ENCODE results near the gene ENOX1.

ENOX1 gene

GRCh38 chr13:43676320-43676719 lies 110.5 kb downstream of the ENOX1 start:
- no peaks in the 10 kb centered on the region for H3K9me3 ChIP-seq (ENCODE audit: insufficient read depth, low read depth, low read length)
- H3K79me2 ChIP-seq (ENCODE audit: control insufficient read depth, insufficient read depth, low read length, poor library complexity): no peaks in the 10 kb centered on the region
- H3K14ac ChIP-seq (ENCODE audit: low read length): no peak overlapping the region
- no peaks in the 10 kb centered on the region for H3K4me1 ChIP-seq (ENCODE audit: control insufficient read depth in 1 of 2, insufficient read depth in 2 of 2, low read length in 2 of 2)
- no peaks in the 10 kb centered on the region for H3K36me3 ChIP-seq (ENCODE audit: control insufficient read depth in 1 of 2, insufficient read depth in 2 of 2, low read length in 2 of 2)
- H4K12ac ChIP-seq (ENCODE audit: low read depth, low read length): no peak overlapping the region
- WGBS (ENCODE audit: extremely low coverage, insufficient coverage, insufficient read length): no CpG with 5 or more reads among the region's 1 CpG
- no peak for DNase-seq
- no peak overlapping the region for H3K27ac ChIP-seq (ENCODE audit: low read depth, low read length)
- no peak overlapping the region for H2AFZ ChIP-seq (ENCODE audit: insufficient read depth, low read length, poor library complexity)
- H4K8ac ChIP-seq (ENCODE audit: low read depth, low read length): no peak overlapping the region
- H2BK120ac ChIP-seq (ENCODE audit: insufficient read depth, low read length, poor library complexity): no peak overlapping the region
- no peak overlapping the region for H3K18ac ChIP-seq (ENCODE audit: low read length)
- H2BK5ac ChIP-seq (ENCODE audit: low read depth, low read length, poor library complexity): no peak overlapping the region
- H3K4me3 ChIP-seq (ENCODE audit: low read depth, low read length): no peak overlapping the region
- H2AK5ac ChIP-seq (ENCODE audit: low read length): no peak overlapping the region
- no peak overlapping the region for H2BK12ac ChIP-seq (ENCODE audit: low read length)
- H3K23ac ChIP-seq (ENCODE audit: low read length): no peak overlapping the region
- H3K4me2 ChIP-seq (ENCODE audit: low read length): no peak overlapping the region
- H4K91ac ChIP-seq (ENCODE audit: low read depth, low read length): no peak overlapping the region
- H3K27me3 ChIP-seq (ENCODE audit: insufficient read depth, low read length): no peaks in the 10 kb centered on the region
- no peak overlapping the region for H3K9ac ChIP-seq (ENCODE audit: low read length)
- no peak overlapping the region for H3K4ac ChIP-seq (ENCODE audit: low read depth, low read length)
- no peaks in the 10 kb centered on the region for H3K79me1 ChIP-seq (ENCODE audit: low read length)

- Histone ChIP-seq H3K4me3 (ENCODE audit: low read depth, low read length) (no peak overlapping the region), H4K8ac (ENCODE audit: low read depth, low read length) (no peak overlapping the region), H2AFZ (ENCODE audit: insufficient read depth, low read length, poor library complexity) (no peak overlapping the region), H3K14ac (ENCODE audit: low read length) (no peak overlapping the region), H3K4me1 (ENCODE audit: control insufficient read depth in 1 of 2, insufficient read depth in 2 of 2, low read length in 2 of 2) (no peaks in the 10 kb centered on the region), H3K18ac (ENCODE audit: low read length) (no peak overlapping the region), H3K27me3 (ENCODE audit: insufficient read depth, low read length) (no peaks in the 10 kb centered on the region), H3K9ac (ENCODE audit: low read length) (no peak overlapping the region), H2AK5ac (ENCODE audit: low read length) (no peak overlapping the region), H3K79me1 (ENCODE audit: low read length) (no peaks in the 10 kb centered on the region), H3K4me2 (ENCODE audit: low read length) (no peak overlapping the region), H3K36me3 (ENCODE audit: control insufficient read depth in 1 of 2, insufficient read depth in 2 of 2, low read length in 2 of 2) (no peaks in the 10 kb centered on the region), H3K27ac (ENCODE audit: low read depth, low read length) (no peak overlapping the region), H3K4ac (ENCODE audit: low read depth, low read length) (no peak overlapping the region), H2BK12ac (ENCODE audit: low read length) (no peak overlapping the region), H4K12ac (ENCODE audit: low read depth, low read length) (no peak overlapping the region), H2BK120ac (ENCODE audit: insufficient read depth, low read length, poor library complexity) (no peak overlapping the region), H3K9me3 (ENCODE audit: insufficient read depth, low read depth, low read length) (no peaks in the 10 kb centered on the region), H3K23ac (ENCODE audit: low read length) (no peak overlapping the region), H4K91ac (ENCODE audit: low read depth, low read length) (no peak overlapping the region), H2BK5ac (ENCODE audit: low read depth, low read length, poor library complexity) (no peak overlapping the region), H3K79me2 (ENCODE audit: control insufficient read depth, insufficient read depth, low read length, poor library complexity) (no peaks in the 10 kb centered on the region)
- no peak for DNase-seq
- WGBS (ENCODE audit: extremely low coverage, insufficient coverage, insufficient read length): no CpG with 5 or more reads among the region's 6 CpGs
Measured at GRCh38 chr13:43675577-43675976, 111.2 kb downstream of the ENOX1 start.

- WGBS (ENCODE audit: extremely low coverage, insufficient coverage, insufficient read length): no CpG with 5 or more reads among the region's 3 CpGs
- H3K23ac ChIP-seq (ENCODE audit: low read length): no peak overlapping the region
- no peak overlapping the region for H3K18ac ChIP-seq (ENCODE audit: low read length)
- no peak overlapping the region for H3K4ac ChIP-seq (ENCODE audit: low read depth, low read length)
- no peak overlapping the region for H4K12ac ChIP-seq (ENCODE audit: low read depth, low read length)
- no peak overlapping the region for H2AFZ ChIP-seq (ENCODE audit: insufficient read depth, low read length, poor library complexity)
- no peaks in the 10 kb centered on the region for H3K9me3 ChIP-seq (ENCODE audit: insufficient read depth, low read depth, low read length)
- no peak overlapping the region for H2AK5ac ChIP-seq (ENCODE audit: low read length)
- H4K91ac ChIP-seq (ENCODE audit: low read depth, low read length): no peak overlapping the region
- no peak overlapping the region for H2BK120ac ChIP-seq (ENCODE audit: insufficient read depth, low read length, poor library complexity)
- no peak for DNase-seq
- no peak overlapping the region for H3K4me3 ChIP-seq (ENCODE audit: low read depth, low read length)
- no peaks in the 10 kb centered on the region for H3K36me3 ChIP-seq (ENCODE audit: control insufficient read depth in 1 of 2, insufficient read depth in 2 of 2, low read length in 2 of 2)
- no peak overlapping the region for H2BK5ac ChIP-seq (ENCODE audit: low read depth, low read length, poor library complexity)
- no peaks in the 10 kb centered on the region for H3K27me3 ChIP-seq (ENCODE audit: insufficient read depth, low read length)
- no peak overlapping the region for H3K14ac ChIP-seq (ENCODE audit: low read length)
- no peaks in the 10 kb centered on the region for H3K4me1 ChIP-seq (ENCODE audit: control insufficient read depth in 1 of 2, insufficient read depth in 2 of 2, low read length in 2 of 2)
- H2BK12ac ChIP-seq (ENCODE audit: low read length): no peak overlapping the region
- no peak overlapping the region for H3K9ac ChIP-seq (ENCODE audit: low read length)
- H3K27ac ChIP-seq (ENCODE audit: low read depth, low read length): no peak overlapping the region
- no peaks in the 10 kb centered on the region for H3K79me1 ChIP-seq (ENCODE audit: low read length)
- H4K8ac ChIP-seq (ENCODE audit: low read depth, low read length): no peak overlapping the region
- H3K4me2 ChIP-seq (ENCODE audit: low read length): no peak overlapping the region
- H3K79me2 ChIP-seq (ENCODE audit: control insufficient read depth, insufficient read depth, low read length, poor library complexity): no peaks in the 10 kb centered on the region
Measured at GRCh38 chr13:43669964-43670363, 116.8 kb downstream of the ENOX1 start.

GRCh38 chr13:43669101-43669500 lies 117.7 kb downstream of the ENOX1 start:
- WGBS (ENCODE audit: extremely low coverage, insufficient coverage, insufficient read length): no CpG with 5 or more reads among the region's 1 CpG

More at GRCh38 chr13:43669101-43669500, 117.7 kb downstream of the ENOX1 start:
- H2AFZ ChIP-seq (ENCODE audit: insufficient read depth, low read length, poor library complexity): no peak overlapping the region
- H3K4me1 ChIP-seq (ENCODE audit: control insufficient read depth in 1 of 2, insufficient read depth in 2 of 2, low read length in 2 of 2): no peaks in the 10 kb centered on the region
- no peak overlapping the region for H3K18ac ChIP-seq (ENCODE audit: low read length)
- H2BK5ac ChIP-seq (ENCODE audit: low read depth, low read length, poor library complexity): no peak overlapping the region
- H2AK5ac ChIP-seq (ENCODE audit: low read length): no peak overlapping the region
- no peak overlapping the region for H3K14ac ChIP-seq (ENCODE audit: low read length)
- H3K27ac ChIP-seq (ENCODE audit: low read depth, low read length): no peak overlapping the region
- H3K4me3 ChIP-seq (ENCODE audit: low read depth, low read length): no peak overlapping the region
- no peak overlapping the region for H3K4ac ChIP-seq (ENCODE audit: low read depth, low read length)
- no peaks in the 10 kb centered on the region for H3K36me3 ChIP-seq (ENCODE audit: control insufficient read depth in 1 of 2, insufficient read depth in 2 of 2, low read length in 2 of 2)
- H3K4me2 ChIP-seq (ENCODE audit: low read length): no peak overlapping the region
- H4K91ac ChIP-seq (ENCODE audit: low read depth, low read length): no peak overlapping the region
- H3K9ac ChIP-seq (ENCODE audit: low read length): no peak overlapping the region
- no peak overlapping the region for H4K8ac ChIP-seq (ENCODE audit: low read depth, low read length)
- H2BK120ac ChIP-seq (ENCODE audit: insufficient read depth, low read length, poor library complexity): no peak overlapping the region
- H3K23ac ChIP-seq (ENCODE audit: low read length): no peak overlapping the region
- no peaks in the 10 kb centered on the region for H3K27me3 ChIP-seq (ENCODE audit: insufficient read depth, low read length)
- no peak overlapping the region for H2BK12ac ChIP-seq (ENCODE audit: low read length)
- no peak for DNase-seq
- H4K12ac ChIP-seq (ENCODE audit: low read depth, low read length): no peak overlapping the region
- H3K79me2 ChIP-seq (ENCODE audit: control insufficient read depth, insufficient read depth, low read length, poor library complexity): no peaks in the 10 kb centered on the region
- no peaks in the 10 kb centered on the region for H3K79me1 ChIP-seq (ENCODE audit: low read length)
- H3K9me3 ChIP-seq (ENCODE audit: insufficient read depth, low read depth, low read length): no peaks in the 10 kb centered on the region
